Kidney (tissue), 14 donors: ENCODE measurements around the gene PACS1. TPM values are rescaled to one million over a fixed set of nuclear protein-coding genes. Genes with fewer than 3 reads are reported as not detected.
A peak's percentile ranks its signal among the peaks of the same experiment; 100 is the strongest.

ENCODE experiments used
- DNase-seq, 5 donors: peaks; one replicate each; pipeline ENCODE4 v3.0.0-alpha.2; 2013 to 2020
- FAIRE-seq: peaks from 2 replicates; lab custom pipeline; 2012; peaks lifted over from hg19 to GRCh38; lab: Jason Lieb, UNC
- H3K27ac ChIP-seq, 2 donors: one replicate each; pipeline ENCODE4 v1.7.0; 2013; ENCODE audit warnings: low read depth in 2 of 2, low read length in 2 of 2, inconsistent platforms in 1 of 2
- H3K27me3 ChIP-seq: one replicate; pipeline ENCODE4 v1.7.1; 2013; ENCODE audit warnings: low read length, inconsistent platforms; ENCODE audit not compliant: control insufficient read depth, insufficient read depth
- H3K36me3 ChIP-seq, 3 donors: one replicate each; pipeline versions ENCODE4 v1.7.0 to v1.7.1; 2013; ENCODE audit warnings: low read length in 3 of 3, control low read depth in 1 of 3, inconsistent platforms in 1 of 3; ENCODE audit not compliant: insufficient read depth in 3 of 3, control insufficient read depth in 2 of 3
- H3K4me1 ChIP-seq, 3 donors: one replicate each; pipeline versions ENCODE4 v1.7.0 to v1.7.1; 2013; ENCODE audit warnings: low read length in 3 of 3, inconsistent platforms in 1 of 3, low read depth in 1 of 3; ENCODE audit not compliant: control insufficient read depth in 2 of 3, insufficient read depth in 2 of 3
- H3K4me3 ChIP-seq, 3 donors: one replicate each; pipeline versions ENCODE4 v1.7.0 to v1.8.1; 2013; ENCODE audit warnings: low read length in 3 of 3, control low read depth in 1 of 3, inconsistent platforms in 1 of 3
- H3K9ac ChIP-seq, 3 donors: one replicate each; pipeline versions ENCODE4 v1.7.0 to v1.7.1; 2013; ENCODE audit warnings: low read length in 3 of 3, control low read depth in 1 of 3, inconsistent platforms in 1 of 3
- H3K9me3 ChIP-seq, 3 donors: one replicate each; pipeline versions ENCODE4 v1.7.0 to v1.7.1; 2013; ENCODE audit warnings: low read length in 3 of 3, control low read depth in 1 of 3, inconsistent platforms in 1 of 3; ENCODE audit not compliant: control insufficient read depth in 2 of 3, insufficient read depth in 1 of 3
- intact Hi-C: fragments of 100-400 bp; cut with DNase I; formaldehyde crosslinking; loops from one replicate; pipeline ENCODE4 v1.11.1; 2022
- polyA plus RNA-seq: library from polyadenylated mRNA; stranded (reverse); fragments of 350-450 nt; fragmentation: Illumina TruSeq; extraction: RNeasy Lipid Tissue Mini Kit (QIAGEN cat#74804); gene quantifications from one replicate; pipeline ENCODE4 v1.2.3, GENCODE V29; 2014; ENCODE audit warnings: low read depth, low replicate concordance; ENCODE audit not compliant: insufficient read depth
- total RNA-seq: library from RNA; stranded (reverse); fragmentation: NEBNext Ultra II Directional; extraction: Animal tissue kit (Norgen Biotek cat#: 25700); gene quantifications from one replicate; pipeline ENCODE4 v1.2.1, GENCODE V29; 2021
- TF ChIP-seq, protein P1 (sequence below): IDR thresholded peaks from 3 replicates; pipeline ENCODE4 v1.5.1; 2012; ENCODE audit warnings: mild to moderate bottlenecking, moderate library complexity, borderline replicate concordance; ENCODE audit not compliant: insufficient read depth; ENCODE audit errors: extremely low read depth
- donor health status: control.
- donor health status: control.
- donor health status: control.
- donor health status: control.
- donor health status: control.
- donor health status: DM: yes; HTN: yes; CAD: no.
- donor health status: Normal renal cell carcinoma (clear cell type).

Gene PACS1
- total and polyA plus RNA-seq, 2 donors from 2014 or later, result 23.7 to 91.8 TPM

- intact Hi-C loops, result no loop called here
- H3K4me3 ChIP-seq, result no peak overlapping the region
- H3K27me3 ChIP-seq, result peaks cover 16% of the 10 kb centered on the region
- DNase-seq, result peak in 1 of 5 donors; percentile 77
- peaks cover 0 to 12% (median 10%) of the 10 kb centered on the region in 3 donors for H3K4me1 ChIP-seq
- TF ChIP-seq, protein P1, sequence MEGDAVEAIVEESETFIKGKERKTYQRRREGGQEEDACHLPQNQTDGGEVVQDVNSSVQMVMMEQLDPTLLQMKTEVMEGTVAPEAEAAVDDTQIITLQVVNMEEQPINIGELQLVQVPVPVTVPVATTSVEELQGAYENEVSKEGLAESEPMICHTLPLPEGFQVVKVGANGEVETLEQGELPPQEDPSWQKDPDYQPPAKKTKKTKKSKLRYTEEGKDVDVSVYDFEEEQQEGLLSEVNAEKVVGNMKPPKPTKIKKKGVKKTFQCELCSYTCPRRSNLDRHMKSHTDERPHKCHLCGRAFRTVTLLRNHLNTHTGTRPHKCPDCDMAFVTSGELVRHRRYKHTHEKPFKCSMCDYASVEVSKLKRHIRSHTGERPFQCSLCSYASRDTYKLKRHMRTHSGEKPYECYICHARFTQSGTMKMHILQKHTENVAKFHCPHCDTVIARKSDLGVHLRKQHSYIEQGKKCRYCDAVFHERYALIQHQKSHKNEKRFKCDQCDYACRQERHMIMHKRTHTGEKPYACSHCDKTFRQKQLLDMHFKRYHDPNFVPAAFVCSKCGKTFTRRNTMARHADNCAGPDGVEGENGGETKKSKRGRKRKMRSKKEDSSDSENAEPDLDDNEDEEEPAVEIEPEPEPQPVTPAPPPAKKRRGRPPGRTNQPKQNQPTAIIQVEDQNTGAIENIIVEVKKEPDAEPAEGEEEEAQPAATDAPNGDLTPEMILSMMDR, result no peak
- no peak overlapping the region for H3K9ac ChIP-seq
- H3K27ac ChIP-seq, result no peak overlapping the region
- FAIRE-seq, result no peak
- no peaks in the 10 kb centered on the region for H3K36me3 ChIP-seq
- no peaks in the 10 kb centered on the region for H3K9me3 ChIP-seq
Observed at GRCh38 chr11:66292543-66293332, 222.7 kb downstream of the PACS1 start.

DNA sequence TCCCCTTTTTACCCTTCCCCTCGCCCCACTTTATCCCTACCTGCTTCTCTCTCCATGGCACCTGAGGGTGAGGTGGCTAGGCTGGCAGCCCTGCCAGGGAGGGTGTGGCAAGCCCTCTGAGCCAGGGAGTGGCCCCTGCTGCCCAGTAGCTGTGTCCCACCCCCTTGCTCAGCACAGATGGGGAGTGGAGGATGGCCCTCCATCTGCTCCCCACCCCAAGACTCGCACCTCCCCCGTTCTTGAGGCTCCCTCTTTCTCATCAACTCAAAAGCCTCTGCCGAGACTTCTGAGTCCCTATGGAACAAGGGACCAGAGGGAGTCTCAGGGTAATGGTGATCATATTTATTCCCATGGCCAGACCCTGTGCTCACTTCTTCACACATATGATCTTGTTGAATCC is 223.3 kb downstream of the PACS1 start:
- FAIRE-seq (no peak), DNase-seq (no peak)
- intact Hi-C loops, result no loop called here
- Histone ChIP-seq H3K9ac (no peak overlapping the region), H3K27me3 (peaks cover 16% of the 10 kb centered on the region), H3K4me1 (peaks cover 0 to 6% (median 5%) of the 10 kb centered on the region in 3 donors), H3K9me3 (no peaks in the 10 kb centered on the region), H3K36me3 (no peaks in the 10 kb centered on the region), H3K27ac (no peak overlapping the region), H3K4me3 (no peak overlapping the region)
- TF ChIP-seq, protein P1, result no peak

DNA sequence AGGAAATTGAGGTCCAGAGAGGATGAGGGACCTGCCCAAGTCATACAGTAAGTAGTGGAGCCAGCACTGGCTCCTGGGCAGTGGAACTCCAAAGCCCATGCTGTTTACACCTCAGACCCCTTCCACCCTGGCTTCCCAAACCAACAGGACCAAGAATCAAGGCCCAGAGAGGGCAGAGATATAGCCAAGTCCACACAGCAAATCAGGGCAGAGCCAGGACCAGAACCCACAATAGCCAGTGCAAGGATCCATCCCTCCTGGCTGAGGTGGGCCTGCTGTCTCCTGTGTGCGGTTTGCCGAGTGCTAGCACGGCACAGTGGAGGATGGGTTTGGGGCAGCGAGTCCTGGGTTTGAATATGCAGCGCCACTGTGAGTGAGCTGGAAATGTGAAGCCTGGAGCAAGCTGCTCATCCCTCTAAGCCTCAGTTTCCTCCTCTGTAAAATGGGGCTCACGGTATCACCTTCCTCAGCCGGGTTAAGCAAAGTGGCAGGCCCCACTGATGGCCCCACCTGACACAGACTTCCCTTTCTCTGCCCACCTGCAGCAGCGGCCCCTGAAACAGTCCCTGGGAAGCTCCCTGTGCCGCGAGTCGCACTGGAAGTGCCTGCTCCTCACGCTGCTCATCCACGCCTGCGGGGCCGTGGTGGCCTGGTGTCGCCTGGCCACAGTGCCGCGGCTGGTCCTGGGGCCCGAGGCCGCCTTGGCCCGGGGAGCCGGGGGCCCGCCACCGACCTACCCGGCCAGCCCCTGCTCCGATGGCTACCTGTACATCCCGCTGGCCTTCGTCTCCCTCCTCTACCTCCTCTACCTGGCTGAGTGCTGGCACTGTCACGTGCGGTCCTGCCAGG is 223.9 kb downstream of the PACS1 start:
- intact Hi-C loops, result no loop called here
- TF ChIP-seq, protein P1, result no peak
- no peak overlapping the region for H3K27ac ChIP-seq
- peaks cover 0 to 5% (median 5%) of the 10 kb centered on the region in 3 donors for H3K4me1 ChIP-seq
- H3K4me3 ChIP-seq, result no peak overlapping the region
- peaks cover 16% of the 10 kb centered on the region for H3K27me3 ChIP-seq
- DNase-seq (no peak), FAIRE-seq (no peak)
- no peaks in the 10 kb centered on the region for H3K36me3 ChIP-seq
- H3K9me3 ChIP-seq, result no peaks in the 10 kb centered on the region
- H3K9ac ChIP-seq, result no peak overlapping the region

Other genes with a start within 250 kb of the PACS1 start
- 1.0 TPM for gene SNX32, start 236.3 kb upstream of the PACS1 start, total RNA-seq
- gene SNX32, start 236.3 kb upstream of the PACS1 start, polyA plus RNA-seq, result 0.43 TPM
- 705 TPM for gene CFL1, start 212.1 kb upstream of the PACS1 start, total RNA-seq
- gene CFL1, start 212.1 kb upstream of the PACS1 start, polyA plus RNA-seq, result 846 TPM
- 54.9 TPM for gene MUS81, start 209.8 kb upstream of the PACS1 start, total RNA-seq
- 31.2 TPM for gene MUS81, start 209.8 kb upstream of the PACS1 start, polyA plus RNA-seq
- gene EFEMP2, start 197.5 kb upstream of the PACS1 start, total RNA-seq, result 64.2 TPM
- gene EFEMP2, start 197.5 kb upstream of the PACS1 start, polyA plus RNA-seq, result 60.0 TPM
- gene CTSW, start 190.4 kb upstream of the PACS1 start, total RNA-seq, result 3.9 TPM
- 1.3 TPM for gene CTSW, start 190.4 kb upstream of the PACS1 start, polyA plus RNA-seq
- gene FIBP, start 181.8 kb upstream of the PACS1 start, total RNA-seq, result 58.0 TPM
- 105 TPM for gene FIBP, start 181.8 kb upstream of the PACS1 start, polyA plus RNA-seq
- 26.1 TPM for gene CCDC85B, start 179.6 kb upstream of the PACS1 start, total RNA-seq
- 31.8 TPM for gene CCDC85B, start 179.6 kb upstream of the PACS1 start, polyA plus RNA-seq
- 3.2 TPM for gene FOSL1, start 169.9 kb upstream of the PACS1 start, total RNA-seq
- 0.37 TPM for gene FOSL1, start 169.9 kb upstream of the PACS1 start, polyA plus RNA-seq
- 38.0 TPM for gene C11orf68, start 151.2 kb upstream of the PACS1 start, total RNA-seq
- gene C11orf68, start 151.2 kb upstream of the PACS1 start, polyA plus RNA-seq, result 52.0 TPM
- gene DRAP1, start 150.8 kb upstream of the PACS1 start, total RNA-seq, result 51.2 TPM
- gene DRAP1, start 150.8 kb upstream of the PACS1 start, polyA plus RNA-seq, result 150 TPM
- not detected for gene TSGA10IP, start 124.8 kb upstream of the PACS1 start, total RNA-seq
- not detected for gene TSGA10IP, start 124.8 kb upstream of the PACS1 start, polyA plus RNA-seq
- 48.6 TPM for gene SART1, start 108.5 kb upstream of the PACS1 start, total RNA-seq
- 48.7 TPM for gene SART1, start 108.5 kb upstream of the PACS1 start, polyA plus RNA-seq
- gene EIF1AD, start 68.1 kb upstream of the PACS1 start, total RNA-seq, result 37.5 TPM
- 17.7 TPM for gene EIF1AD, start 68.1 kb upstream of the PACS1 start, polyA plus RNA-seq
- gene BANF1, start 67.8 kb upstream of the PACS1 start, total RNA-seq, result 181 TPM
- 186 TPM for gene BANF1, start 67.8 kb upstream of the PACS1 start, polyA plus RNA-seq
- 5.9 TPM for gene CST6, start 58.3 kb upstream of the PACS1 start, total RNA-seq
- 1.2 TPM for gene CST6, start 58.3 kb upstream of the PACS1 start, polyA plus RNA-seq
- gene CATSPER1, start 43.8 kb upstream of the PACS1 start, total RNA-seq, result 0.76 TPM
- not detected for gene CATSPER1, start 43.8 kb upstream of the PACS1 start, polyA plus RNA-seq
- 2.5 TPM for gene GAL3ST3, start 21.1 kb upstream of the PACS1 start, total RNA-seq
- gene GAL3ST3, start 21.1 kb upstream of the PACS1 start, polyA plus RNA-seq, result 7.6 TPM
- gene SF3B2, start 17.9 kb upstream of the PACS1 start, total RNA-seq, result 172 TPM
- gene SF3B2, start 17.9 kb upstream of the PACS1 start, polyA plus RNA-seq, result 114 TPM
- 30.6 TPM for gene KLC2, start 187.4 kb downstream of the PACS1 start, total RNA-seq
- 16.2 TPM for gene KLC2, start 187.4 kb downstream of the PACS1 start, polyA plus RNA-seq
- 153 TPM for gene RAB1B, start 198.4 kb downstream of the PACS1 start, total RNA-seq
- 197 TPM for gene RAB1B, start 198.4 kb downstream of the PACS1 start, polyA plus RNA-seq
- gene CNIH2, start 207.9 kb downstream of the PACS1 start, total RNA-seq, result 0.63 TPM
- gene CNIH2, start 207.9 kb downstream of the PACS1 start, polyA plus RNA-seq, result not detected
- gene YIF1A, start 218.9 kb downstream of the PACS1 start, total RNA-seq, result 92.1 TPM
- gene YIF1A, start 218.9 kb downstream of the PACS1 start, polyA plus RNA-seq, result 115 TPM
- gene TMEM151A, start 221.6 kb downstream of the PACS1 start, total RNA-seq, result 0.19 TPM
- gene TMEM151A, start 221.6 kb downstream of the PACS1 start, polyA plus RNA-seq, result not detected
- gene CD248, start 246.8 kb downstream of the PACS1 start, total RNA-seq, result 22.9 TPM
- 14.8 TPM for gene CD248, start 246.8 kb downstream of the PACS1 start, polyA plus RNA-seq